Left forelimb (tissue), 1 donor: ENCODE data around the gene C16orf89.
A peak's percentile ranks its signal among the peaks of the same experiment; 100 is the strongest.
"Not testable (repeated sequence)": the region's sequence is repeated elsewhere in the genome, so short reads cannot be mapped to it uniquely, and the experiment has no call there.

Source experiments
- DNase-seq: peaks from one replicate; pipeline ENCODE4 v3.0.0-alpha.2; 2018; ENCODE audit warnings: low spot score

Gene C16orf89

GRCh38 chr16:5084802-5085201 is 19.0 kb upstream of the C16orf89 start:
- not testable (repeated sequence) for DNase-seq

DNA sequence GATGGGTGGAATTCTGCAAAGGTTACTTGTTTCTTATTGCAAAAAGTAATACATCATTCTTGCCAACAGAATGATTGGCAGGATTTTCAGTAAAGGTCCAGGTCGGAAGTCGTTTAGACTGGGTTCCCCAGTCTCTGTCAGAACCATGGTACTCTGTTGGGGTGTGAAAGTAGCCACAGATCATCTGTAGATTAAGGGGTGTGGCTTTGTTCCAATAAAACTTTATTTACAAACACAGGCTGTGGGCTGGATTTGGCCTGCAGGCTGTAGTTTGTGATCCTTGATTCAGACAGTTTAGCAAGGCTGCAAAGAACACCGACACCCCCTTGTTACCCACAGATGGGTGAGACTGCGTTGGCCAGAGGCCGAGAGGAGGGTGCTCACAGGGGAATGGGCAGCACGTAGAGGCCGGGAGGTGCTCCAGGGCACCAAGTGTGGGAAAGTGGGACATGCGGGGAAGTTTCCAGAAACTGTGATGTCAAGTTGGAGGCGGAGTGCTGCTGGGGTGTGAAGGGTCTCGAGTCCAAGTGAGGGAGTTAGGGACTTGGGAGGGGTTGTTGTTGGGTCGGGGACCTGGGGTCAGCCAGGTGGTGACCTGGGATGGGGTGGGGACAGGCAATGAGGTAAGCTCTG is 18.5 kb upstream of the C16orf89 start:
- DNase-seq, result not testable (repeated sequence)

- DNase-seq, result not testable (repeated sequence)
Measured at GRCh38 chr16:5083646-5084045, 17.9 kb upstream of the C16orf89 start.

- DNase-seq, result not testable (repeated sequence)
Measured at GRCh38 chr16:5080996-5081395, 15.2 kb upstream of the C16orf89 start.

GRCh38 chr16:5080461-5080860 is 14.7 kb upstream of the C16orf89 start:
- not testable (repeated sequence) for DNase-seq

DNA sequence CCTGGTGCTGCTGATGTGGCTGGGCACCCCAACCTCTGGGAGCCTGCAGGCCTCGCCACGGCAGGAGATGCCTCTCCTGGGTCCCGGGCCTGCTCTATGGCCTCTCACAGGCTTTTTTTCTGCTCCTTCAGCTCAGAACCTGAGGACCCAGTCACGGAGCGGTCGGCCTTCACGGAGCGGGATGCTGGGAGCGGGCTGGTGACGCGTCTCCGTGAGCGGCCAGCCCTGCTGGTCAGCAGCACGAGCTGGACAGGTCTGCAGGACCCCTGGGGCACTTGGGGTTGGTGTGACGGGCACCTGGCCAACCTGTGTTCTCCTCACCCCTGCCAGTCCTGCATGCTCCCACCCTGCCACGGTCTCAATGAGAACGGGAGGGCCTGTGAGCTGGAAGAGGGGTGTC is 12.9 kb upstream of the C16orf89 start:
- DNase-seq, result no peak

DNA sequence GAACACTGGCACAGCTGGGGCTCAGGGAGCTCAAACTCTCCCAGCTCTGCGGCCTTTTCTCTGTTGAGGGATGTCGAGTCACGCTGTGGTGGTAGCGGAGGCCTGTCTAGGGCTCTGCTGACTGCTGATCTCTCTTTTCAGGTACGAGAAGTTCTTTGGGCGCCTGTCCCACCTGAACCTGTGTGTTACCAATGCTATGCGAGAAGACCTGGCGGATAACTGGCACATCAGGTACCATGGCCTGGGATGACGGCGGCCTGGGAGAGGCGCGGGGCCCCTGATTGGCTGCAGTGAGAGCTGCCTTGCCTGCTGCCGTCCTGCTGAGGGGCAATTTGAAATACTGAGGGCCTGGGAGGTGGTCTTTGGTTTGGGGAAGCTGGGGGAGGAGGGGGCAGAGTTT is 11.5 kb upstream of the C16orf89 start:
- no peak for DNase-seq

DNA sequence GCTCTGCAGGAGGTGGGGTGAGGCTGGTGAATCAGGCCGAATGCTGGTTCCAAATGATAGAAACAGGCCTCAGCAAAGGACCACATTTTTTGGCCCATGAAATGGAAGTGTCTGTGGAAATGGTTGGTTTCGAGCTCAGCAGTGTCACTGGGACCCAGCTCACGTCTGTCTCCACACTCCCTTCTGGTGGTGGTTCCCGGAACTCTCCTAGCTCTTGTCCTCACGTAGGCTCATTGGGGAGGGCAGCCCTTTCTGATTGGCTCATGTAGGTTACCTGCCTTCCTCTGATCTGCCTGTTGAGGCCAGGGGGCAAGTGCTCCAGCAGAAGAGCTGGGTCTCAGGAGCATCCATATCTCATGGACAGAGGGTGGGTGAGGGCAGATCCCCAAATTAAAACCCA is 9.9 kb upstream of the C16orf89 start:
- DNase-seq, result no peak

DNA sequence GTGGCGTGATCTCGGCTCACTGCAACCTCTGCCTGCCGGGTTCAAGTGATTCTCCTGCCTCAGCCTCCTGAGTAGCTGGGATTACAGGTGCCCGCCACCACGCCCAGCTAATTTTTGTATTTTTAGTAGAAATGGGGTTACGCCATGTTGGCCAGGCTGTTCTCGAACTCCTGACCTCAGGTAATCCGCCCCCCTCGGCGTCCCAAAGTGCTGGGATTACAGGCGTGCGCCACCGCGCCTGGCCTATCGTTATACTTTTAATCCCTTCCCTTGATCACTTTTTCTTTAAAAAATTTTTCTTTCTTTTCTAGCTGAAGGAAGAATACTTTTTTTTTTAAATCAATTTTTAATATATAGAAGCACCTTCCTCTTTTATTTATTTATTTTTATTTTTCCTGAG is 8.0 kb upstream of the C16orf89 start:
- not testable (repeated sequence) for DNase-seq

GRCh38 chr16:5073279-5073629 is 7.5 kb upstream of the C16orf89 start:
- DNase-seq, result no peak

GRCh38 chr16:5072334-5073278 is 6.8 kb upstream of the C16orf89 start:
- no peak for DNase-seq

DNA sequence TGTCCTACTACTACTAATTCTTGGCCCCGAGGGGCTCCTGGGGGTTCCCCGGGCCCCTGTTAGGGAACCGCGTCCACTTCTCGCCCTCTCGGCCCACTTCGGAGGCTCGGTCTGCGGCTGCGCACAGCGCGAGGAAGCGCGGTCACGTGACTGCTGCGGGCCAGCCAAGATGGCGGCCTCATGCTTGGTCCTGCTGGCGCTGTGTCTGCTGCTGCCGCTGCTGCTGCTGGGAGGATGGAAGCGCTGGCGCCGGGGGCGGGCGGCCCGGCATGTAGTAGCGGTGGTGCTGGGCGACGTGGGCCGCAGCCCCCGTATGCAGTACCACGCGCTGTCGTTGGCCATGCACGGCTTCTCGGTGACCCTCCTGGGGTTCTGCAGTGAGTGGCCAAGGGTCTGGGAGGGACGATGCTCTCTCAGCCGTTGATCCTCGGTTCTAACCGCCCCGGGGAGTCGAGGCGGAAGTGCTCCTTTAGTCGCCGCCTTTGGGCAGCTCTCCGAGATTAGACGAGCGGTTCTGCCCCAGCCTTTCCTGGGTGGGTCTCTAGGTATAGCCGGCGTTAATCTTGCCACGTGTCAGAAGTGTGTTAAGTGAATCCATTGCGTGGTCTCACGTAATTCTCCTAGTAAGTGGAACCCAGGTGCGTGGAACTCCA is 6.1 kb upstream of the C16orf89 start, which contains the start of gene ALG1:
Gene ALG1, plus strand, starts transcription at position 163 of the 653 bp plus-strand sequence. Its CDS starts 7 bp downstream, at position 170.
- peak; percentile 91 for DNase-seq

- no peak for DNase-seq
Measured at GRCh38 chr16:5071341-5071680, 5.6 kb upstream of the C16orf89 start.

DNA sequence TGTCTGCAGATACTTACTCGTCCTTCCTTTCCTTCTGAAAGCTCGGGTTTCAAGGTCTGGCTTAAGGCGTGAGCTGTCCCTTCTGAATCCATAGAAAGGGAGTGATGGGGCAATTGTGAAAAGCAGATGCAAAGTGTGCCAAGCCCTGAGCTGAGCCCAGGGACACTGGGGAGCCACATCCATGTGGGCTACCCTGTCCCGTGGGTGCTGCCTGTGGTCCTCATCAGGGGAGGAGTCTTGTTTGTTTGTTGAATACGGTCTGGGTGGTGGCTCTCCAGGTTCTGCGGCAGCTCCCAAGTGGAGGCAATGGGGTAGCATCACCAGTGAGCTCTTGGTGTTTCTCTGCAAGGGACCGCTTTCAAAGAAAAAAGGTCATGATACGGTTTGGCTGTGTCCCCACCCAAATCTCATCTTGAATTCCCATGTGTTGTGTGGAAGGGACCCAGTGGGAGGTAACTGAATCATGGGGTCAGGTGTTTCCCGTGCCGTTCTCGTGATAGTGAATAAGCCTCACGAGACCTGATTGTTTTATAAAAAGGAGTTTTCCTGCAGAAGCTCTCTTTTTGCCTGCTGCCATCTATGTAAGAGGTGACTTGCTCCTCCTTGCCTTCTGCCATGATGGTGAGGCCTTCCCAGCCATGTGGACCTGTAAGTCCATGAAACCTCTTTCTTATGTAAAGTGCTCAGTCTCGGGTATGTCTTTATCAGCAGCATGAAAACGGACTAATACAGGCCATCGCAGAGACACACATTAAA is 4.9 kb upstream of the C16orf89 start:
- DNase-seq, result no peak

- no peak for DNase-seq
Measured at GRCh38 chr16:5069854-5070253, 4.1 kb upstream of the C16orf89 start.

- DNase-seq, result no peak
Measured at GRCh38 chr16:5069048-5069447, 3.3 kb upstream of the C16orf89 start.

DNA sequence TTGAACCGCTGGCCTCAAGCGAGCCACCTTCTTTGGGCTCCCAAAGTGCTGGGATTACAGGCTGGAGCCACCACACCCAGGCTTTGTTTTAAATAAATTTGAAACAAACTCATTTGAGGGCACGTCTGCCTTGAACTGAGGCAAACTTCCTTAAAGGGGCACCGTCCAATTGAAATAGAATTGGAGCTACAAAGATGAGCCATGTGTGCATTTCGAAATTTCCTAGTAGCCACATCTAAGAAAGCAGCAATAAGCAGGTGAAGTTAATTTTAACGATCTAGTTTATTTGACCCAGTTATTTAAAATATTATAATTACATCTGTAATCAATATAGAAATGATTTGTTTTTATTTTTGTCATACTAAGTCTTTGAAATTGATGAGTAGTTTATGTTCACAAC is 755 bp upstream of the C16orf89 start:
- DNase-seq, result no peak

DNA sequence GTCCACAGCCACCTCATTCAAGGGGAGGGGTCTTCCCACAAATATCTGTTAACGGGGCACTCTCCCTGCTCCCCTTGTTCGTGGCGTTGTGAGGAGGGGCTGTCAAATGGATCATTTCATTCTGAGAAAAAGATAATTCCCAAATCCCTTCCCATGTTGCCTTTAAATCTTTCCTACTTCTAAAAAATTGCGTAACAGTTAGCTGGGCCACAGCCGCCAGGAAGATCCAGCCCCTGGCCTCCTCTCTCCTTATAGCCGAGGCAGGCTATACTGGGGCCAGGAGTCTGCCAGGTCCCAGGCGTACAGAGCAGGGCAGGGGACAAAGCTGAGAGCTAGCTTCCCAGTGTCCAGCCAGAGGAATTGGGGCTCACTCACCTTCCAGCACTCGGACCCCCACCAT is 430 bp downstream of the C16orf89 start:
- no peak for DNase-seq

DNA sequence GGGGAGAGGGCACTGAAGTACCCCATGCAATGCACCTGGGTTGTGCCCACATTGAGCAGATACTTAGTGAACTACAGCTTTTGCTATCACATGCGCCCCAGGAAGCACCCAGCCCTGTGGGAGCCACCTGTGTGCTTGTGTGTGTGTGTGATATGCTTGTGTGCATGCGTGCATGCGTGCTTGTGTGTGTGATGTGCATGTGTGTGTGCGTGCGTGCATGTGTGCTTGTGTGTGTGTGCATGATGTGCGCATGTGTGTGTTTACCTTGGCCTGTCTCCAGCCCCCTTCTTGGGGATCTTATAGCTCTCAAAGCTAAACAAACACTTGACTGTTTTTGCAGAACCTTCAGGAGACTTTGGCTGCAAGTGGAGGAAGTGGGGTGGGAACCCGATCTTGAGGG is 841 bp downstream of the C16orf89 start:
- DNase-seq, result no peak

DNA sequence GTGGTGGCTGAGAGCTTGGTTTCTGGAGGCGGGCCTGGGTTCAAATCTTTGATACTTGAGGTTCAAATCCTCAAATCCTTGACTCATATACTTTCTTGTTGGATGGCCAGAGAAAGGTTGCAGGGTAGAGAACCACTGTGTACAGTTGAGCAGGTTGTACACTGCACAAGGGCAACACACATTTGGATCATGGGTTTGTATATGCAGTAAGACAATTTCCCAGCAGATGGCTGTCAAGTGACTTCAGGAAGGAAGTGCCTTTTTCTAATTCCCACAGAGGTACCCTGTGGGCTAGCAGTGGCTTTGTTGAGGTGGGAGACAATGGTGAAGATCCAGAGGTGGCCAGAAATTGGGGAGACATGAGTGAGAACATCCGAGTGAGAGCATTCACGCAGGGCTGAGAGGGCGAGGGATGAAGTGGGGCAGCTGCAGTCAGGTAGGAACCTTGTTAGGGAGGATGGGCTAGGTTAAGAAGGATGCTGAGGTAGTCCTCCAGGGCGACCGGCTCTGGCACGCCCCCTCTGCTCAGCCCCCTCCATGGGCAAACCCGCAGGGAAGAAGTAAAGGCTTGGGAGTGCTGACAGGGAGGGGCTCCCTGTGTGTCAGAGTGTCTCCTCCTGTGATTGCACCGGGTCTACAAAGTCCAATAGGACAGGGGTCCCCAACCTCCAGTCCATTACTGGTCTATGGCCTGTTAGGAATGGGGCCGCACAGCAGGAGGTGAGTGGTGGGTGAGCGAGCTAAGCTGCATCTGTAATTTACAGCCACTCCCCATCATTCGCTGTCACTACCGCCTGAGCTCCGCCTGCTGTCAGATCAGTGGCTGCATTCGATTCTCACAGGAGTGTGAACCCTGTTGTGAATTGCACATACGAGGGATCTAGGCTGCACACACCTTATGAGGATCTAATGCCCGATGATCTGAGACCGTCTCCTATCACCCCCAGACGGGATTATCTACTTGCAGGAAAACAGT is 2.7 kb downstream of the C16orf89 start:
- DNase-seq, result no peak

- no peak for DNase-seq
Measured at GRCh38 chr16:5062051-5062450, 3.7 kb downstream of the C16orf89 start.
